Thoracic aorta (tissue), 2 donors: Measurements from ENCODE around the gene KCNJ15. TPM values are rescaled to one million over a fixed set of nuclear protein-coding genes. Genes with fewer than 3 reads are reported as not detected.

Experiments
- ATAC-seq: fragments of 150-250 bp; one replicate; pipeline ENCODE4 v1.8.0; 2017; ENCODE audit warnings: low read depth; ENCODE audit not compliant: insufficient number of reproducible peaks, low FRiP score
- DNase-seq: peaks from one replicate; pipeline ENCODE4 v3.0.0-alpha.2; 2020; ENCODE audit warnings: low spot score
- H3K27ac ChIP-seq, 2 donors: fragments of 200-600 bp; sonication (generic); 1 replicate in 1 of 2; 2 replicates in 1 of 2; pipeline ENCODE4 v1.5.1; 2016; ENCODE audit warnings: mild to moderate bottlenecking in 2 of 2, moderate library complexity in 2 of 2
- H3K27me3 ChIP-seq: fragments of 200-600 bp; sonication (generic); replicated peaks from 2 replicates; pipeline ENCODE4 v1.6.0; 2016; ENCODE audit warnings: mild to moderate bottlenecking; ENCODE audit not compliant: insufficient read depth
- H3K36me3 ChIP-seq: fragments of 200-600 bp; sonication (generic); one replicate; pipeline ENCODE4 v1.5.1; 2016
- H3K4me1 ChIP-seq, 2 donors: fragments of 200-600 bp; sonication (generic); 1 replicate in 1 of 2; 2 replicates in 1 of 2; pipeline versions ENCODE4 v1.5.1 to v1.6.0; 2016; ENCODE audit warnings: low read depth in 2 of 2, mild to moderate bottlenecking in 1 of 2; ENCODE audit not compliant: control insufficient read depth in 1 of 2
- H3K4me3 ChIP-seq: fragments of 200-600 bp; sonication (generic); 2 replicates; pipeline ENCODE4 v1.5.1; 2016; ENCODE audit warnings: mild to moderate bottlenecking
- H3K9me3 ChIP-seq: fragments of 200-600 bp; sonication (generic); 2 replicates; pipeline ENCODE4 v1.5.1; 2016
- total RNA-seq, 2 donors: library from RNA; depleted of rRNA; stranded (reverse); fragments of >200 nt; gene quantifications; one replicate each; pipeline versions ENCODE4 v1.1.0 to v1.2.3, GENCODE V29; 2016
- TF ChIP-seq, protein P1 (sequence below): fragments of 200-600 bp; sonication (generic); IDR thresholded peaks from one replicate; pipeline ENCODE4 v1.5.1; 2019; ENCODE audit warnings: antibody characterized with exemption

KCNJ15 gene
- total RNA-seq, 2 donors from 2014 or later, result 0.41 to 1.8 TPM

DNA sequence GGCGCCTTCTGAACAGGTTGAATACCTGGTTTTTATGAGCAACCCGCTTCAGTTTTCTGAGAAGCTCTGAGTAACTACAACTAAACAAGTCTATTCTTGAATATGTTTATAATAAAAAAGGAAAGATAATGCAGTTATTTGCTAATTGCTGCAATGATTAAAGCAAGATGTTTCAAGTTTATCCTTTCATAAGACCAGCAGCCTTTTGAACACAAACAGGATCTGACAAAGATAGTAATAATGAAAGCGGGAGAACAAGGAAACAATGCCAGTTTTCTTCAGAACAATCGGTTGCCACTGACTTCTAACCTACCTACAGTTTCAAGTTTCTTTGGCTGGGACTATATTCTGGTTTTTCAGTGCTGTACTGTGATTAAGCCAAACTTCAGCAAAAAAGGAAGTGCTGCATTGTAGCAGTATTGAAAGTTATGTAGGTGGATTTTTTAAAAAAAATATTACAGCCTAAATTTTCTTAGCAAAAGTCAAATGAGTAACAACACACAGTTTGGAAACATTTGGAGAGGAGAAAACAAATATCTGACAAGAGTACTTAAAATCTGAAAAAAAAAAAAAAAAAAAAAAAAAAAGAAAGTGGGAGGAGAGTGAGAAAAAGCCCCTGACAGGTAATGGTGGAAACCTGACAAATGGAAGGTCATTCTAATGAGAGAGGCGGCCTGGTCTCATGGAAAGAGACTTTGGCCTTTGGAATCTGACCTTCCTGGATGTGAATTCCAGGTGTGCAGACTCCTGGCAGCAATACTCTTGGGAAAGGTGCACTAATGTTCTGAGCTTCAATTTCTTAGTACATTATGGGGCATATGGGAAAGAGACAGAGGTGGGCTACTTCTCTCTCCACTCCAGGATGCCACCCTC lies 11.4 kb downstream of the KCNJ15 start:
- peak overlapping the region in 1 of 2 donors; percentile 23 for H3K27ac ChIP-seq
- TF ChIP-seq, protein P1, sequence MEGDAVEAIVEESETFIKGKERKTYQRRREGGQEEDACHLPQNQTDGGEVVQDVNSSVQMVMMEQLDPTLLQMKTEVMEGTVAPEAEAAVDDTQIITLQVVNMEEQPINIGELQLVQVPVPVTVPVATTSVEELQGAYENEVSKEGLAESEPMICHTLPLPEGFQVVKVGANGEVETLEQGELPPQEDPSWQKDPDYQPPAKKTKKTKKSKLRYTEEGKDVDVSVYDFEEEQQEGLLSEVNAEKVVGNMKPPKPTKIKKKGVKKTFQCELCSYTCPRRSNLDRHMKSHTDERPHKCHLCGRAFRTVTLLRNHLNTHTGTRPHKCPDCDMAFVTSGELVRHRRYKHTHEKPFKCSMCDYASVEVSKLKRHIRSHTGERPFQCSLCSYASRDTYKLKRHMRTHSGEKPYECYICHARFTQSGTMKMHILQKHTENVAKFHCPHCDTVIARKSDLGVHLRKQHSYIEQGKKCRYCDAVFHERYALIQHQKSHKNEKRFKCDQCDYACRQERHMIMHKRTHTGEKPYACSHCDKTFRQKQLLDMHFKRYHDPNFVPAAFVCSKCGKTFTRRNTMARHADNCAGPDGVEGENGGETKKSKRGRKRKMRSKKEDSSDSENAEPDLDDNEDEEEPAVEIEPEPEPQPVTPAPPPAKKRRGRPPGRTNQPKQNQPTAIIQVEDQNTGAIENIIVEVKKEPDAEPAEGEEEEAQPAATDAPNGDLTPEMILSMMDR, result no peak
- no peaks in the 10 kb centered on the region for H3K27me3 ChIP-seq
- no peak for ATAC-seq
- H3K4me1 ChIP-seq, result peaks cover 3 to 54% of the 10 kb centered on the region in 2 donors
- H3K36me3 ChIP-seq, result no peaks in the 10 kb centered on the region
- no peak overlapping the region for H3K4me3 ChIP-seq
- no peak for DNase-seq
- H3K9me3 ChIP-seq, result no peaks in the 10 kb centered on the region

DNA sequence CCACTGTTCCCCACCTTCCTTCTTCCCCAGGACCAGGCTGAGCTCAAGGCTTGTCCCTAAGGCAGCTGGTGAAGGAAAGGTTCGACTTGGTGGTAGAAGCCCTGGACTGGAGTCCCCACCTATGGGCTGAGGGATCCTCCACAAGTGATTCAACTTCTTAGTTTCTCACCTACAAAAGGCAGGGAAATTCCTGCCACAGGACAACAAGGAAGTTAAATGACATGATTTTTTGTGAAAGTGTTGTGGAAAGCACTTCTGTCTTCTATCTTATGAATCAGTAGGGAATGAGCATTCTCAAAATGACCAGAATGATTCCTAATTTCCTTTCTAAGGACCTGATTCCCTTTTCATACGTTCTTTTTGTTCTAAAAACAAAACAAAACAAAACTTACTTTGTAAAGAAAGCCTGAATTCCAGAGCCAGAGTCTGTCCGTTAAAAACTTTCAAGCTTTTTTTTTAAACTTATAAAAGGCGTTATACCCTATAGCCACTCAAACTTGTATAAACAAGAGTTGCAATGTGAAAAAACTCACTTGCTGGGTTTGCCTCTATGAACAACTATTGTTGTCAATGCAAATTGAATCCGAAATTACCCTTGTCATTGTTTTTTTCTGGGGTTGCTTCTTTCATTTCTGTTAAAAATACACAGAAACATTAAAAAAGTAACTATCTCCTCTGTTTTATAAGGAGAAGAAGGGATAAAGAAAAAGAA lies 12.2 kb downstream of the KCNJ15 start:
- no peak overlapping the region for H3K27ac ChIP-seq
- TF ChIP-seq, protein P1, result no peak
- H3K4me1 ChIP-seq, result peaks cover 3 to 47% of the 10 kb centered on the region in 2 donors
- H3K36me3 ChIP-seq, result no peaks in the 10 kb centered on the region
- no peak for DNase-seq
- H3K4me3 ChIP-seq, result no peak overlapping the region
- ATAC-seq, result no peak
- no peaks in the 10 kb centered on the region for H3K27me3 ChIP-seq
- H3K9me3 ChIP-seq, result no peaks in the 10 kb centered on the region

DNA sequence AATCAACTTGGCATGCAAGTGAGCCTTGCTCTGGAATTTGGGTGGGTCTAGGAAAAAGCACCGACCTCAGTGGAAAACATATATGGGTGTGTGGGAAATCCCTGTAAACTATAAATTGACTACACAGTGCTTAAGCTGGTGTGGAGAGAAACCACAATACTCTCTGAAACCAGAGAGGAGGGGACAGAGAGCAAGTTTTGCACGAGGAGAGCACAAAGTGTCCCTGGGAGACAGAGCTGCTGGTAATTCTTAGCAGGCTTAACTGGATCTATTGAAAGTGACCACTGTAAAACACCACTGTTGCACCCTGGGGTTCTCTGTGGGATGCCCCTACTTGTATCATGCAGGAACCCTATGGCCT lies 12.8 kb downstream of the KCNJ15 start:
- Histone ChIP-seq H3K4me3 (no peak overlapping the region), H3K27ac (no peak overlapping the region), H3K36me3 (no peaks in the 10 kb centered on the region), H3K9me3 (no peaks in the 10 kb centered on the region), H3K4me1 (peaks cover 3 to 42% of the 10 kb centered on the region in 2 donors), H3K27me3 (no peaks in the 10 kb centered on the region)
- TF ChIP-seq, protein P1, result no peak
- DNase-seq, result no peak
- no peak for ATAC-seq

DNA sequence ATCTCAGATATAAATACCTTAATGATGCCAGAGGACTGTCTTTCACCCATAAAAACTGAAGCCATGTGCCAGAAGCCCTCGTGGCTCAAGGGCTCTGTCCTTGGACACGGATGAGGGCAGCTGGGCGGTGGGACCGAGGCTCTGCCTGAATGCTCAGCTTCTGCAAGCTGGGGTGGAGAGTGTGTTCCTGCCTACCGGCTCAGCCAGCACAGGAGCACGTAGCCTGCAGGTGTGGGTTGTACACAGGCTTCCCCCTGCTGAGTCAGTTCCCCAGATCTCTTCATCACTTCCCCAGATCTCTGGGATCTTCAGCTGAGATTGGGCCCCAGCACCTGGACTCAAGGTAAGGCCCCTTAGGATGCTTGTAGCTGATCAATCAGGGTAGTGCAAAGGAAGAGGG lies 15.4 kb downstream of the KCNJ15 start:
- no peaks in the 10 kb centered on the region for H3K27me3 ChIP-seq
- H3K4me1 ChIP-seq, result peaks cover 3 to 30% of the 10 kb centered on the region in 2 donors
- no peak overlapping the region for H3K27ac ChIP-seq
- TF ChIP-seq, protein P1, result no peak
- no peaks in the 10 kb centered on the region for H3K9me3 ChIP-seq
- DNase-seq (no peak), ATAC-seq (no peak)
- H3K36me3 ChIP-seq, result no peaks in the 10 kb centered on the region
- no peak overlapping the region for H3K4me3 ChIP-seq

DNA sequence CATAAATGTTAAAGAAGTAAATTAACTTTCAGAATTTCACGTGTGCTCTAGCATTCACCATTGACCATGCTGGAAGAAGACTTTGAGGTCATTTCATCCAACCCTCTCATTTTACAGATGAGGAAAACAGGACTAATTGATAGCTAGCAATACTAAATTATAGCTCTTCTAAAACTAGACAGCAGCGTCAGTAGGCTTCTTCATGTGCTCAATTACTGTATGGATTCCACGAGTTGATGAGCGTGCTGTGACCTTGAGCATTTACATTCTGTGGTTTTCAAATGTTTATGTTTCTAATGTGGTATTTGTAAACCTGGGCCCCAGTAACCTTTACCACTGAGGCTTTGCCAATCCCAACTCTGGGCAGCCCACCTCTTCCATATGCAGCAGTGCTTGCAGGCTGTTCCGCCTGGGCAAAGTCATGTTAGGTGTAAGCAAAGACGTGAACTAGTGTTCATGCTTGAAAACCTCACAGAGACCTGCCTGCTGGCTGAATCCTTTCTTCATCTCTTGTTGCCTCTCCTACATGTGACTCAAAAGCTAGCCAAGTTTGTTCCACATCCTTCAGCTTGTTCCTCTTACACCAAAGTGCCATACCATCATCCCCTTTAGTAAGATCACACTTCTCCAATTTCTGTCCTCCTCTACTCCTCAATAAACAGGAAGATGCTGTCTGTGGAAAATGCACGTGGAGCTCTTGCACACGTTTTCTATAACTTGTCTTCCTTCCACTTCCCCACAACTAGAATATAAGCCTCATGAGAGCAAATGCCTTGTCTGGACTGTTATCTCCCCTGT lies 17.2 kb downstream of the KCNJ15 start:
- DNase-seq, result no peak
- Histone ChIP-seq H3K4me1 (peaks cover under 1 to 13% of the 10 kb centered on the region in 2 donors), H3K27me3 (no peaks in the 10 kb centered on the region), H3K36me3 (no peaks in the 10 kb centered on the region), H3K9me3 (no peaks in the 10 kb centered on the region), H3K27ac (no peak overlapping the region), H3K4me3 (no peak overlapping the region)
- no peak for ATAC-seq
- TF ChIP-seq, protein P1, result no peak
